Stimulated activated CD4-positive, alpha-beta T cell treated with anti-CD3 and anti-CD28 coated beads, Interleukin-12 subunit alpha, Interleukin-12 subunit beta, amount 100 ng/mL, for 24 hours (primary cell): ENCODE results near the gene CCDC27.

ENCODE experiments used
- DNase-seq, 2 experiments: peaks; one replicate each; pipeline ENCODE4 v3.0.0-alpha.2; 2020; ENCODE audit warnings: low read depth in 2 of 2

CCDC27 gene

DNA sequence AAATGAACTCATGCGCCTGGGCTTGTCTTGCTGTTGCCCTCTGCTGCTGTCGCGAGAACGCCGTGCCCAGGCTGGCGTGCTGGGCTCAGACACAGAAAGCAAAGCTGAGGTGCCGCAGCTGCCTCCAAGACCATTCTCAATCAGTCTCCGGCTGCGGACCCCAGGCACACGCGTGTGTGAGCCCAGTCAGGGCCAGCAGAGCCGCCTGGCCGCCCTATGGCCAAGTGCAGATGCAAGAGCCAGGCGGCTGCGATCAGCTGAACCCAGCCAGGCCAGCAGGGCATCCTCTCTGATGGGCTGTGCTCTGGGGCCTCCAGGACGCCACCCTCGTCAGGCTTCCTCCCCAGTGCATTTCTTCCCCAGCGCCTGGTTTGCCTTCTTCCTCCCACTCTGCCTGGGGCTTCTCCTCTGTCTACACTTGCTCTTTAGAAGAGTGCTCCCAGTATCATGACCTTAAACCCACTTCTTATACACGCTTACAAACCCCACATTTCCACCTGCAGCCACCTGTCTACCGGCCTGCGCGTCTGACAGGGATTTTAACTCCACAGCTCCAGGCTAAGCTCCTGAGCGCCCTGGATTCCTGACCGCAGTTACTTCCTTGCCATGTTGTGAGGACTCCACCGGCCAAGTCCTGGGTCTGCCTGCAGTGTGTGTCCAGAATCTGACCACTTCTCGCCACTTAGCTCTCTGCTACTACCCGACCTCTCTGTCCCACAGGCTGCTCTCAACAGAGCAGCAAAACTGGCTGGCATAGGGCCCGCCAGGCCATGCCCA, 65.8 kb downstream of the CCDC27 start:
- no peak for DNase-seq

DNA sequence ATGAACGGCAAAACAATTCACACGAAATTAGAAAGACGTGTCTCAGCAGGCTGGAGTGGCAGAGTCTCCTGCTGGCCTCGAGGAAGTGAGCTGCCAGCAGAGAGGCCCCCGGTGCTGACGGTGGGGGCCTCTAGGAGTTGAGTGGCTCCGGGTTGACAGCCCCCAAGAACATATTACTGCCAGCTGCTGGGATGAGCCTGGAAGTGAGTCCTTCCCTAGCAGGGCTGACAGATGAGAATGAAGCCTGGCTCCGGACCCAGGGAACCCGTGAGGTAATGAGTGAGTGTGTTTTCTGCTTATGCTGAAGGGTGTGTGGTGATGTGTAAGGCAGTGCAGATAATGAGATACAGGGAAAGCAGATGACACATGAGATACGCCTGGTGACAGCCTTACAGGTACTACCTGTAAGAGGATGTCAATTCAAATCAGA, 67.5 kb downstream of the CCDC27 start:
- no peak for DNase-seq

DNA sequence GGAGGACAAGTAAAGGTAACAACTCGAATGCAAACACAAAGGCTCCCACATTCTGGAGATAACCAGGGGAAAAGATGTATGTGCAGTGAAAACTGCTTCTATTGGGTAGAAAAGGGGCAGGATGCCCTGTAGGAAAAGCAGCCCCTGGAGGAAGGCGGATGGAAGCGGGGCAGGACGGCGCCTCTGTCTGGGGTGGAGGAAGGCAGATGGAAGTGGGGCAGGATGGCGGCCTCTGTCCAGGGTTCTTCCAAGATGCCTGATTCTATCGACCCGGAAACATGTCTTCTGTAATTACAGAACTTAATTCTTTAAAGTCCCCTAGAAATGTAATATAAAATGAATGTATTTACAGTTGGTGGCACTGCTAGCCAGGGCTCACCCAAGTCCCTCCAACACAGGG, 68.1 kb downstream of the CCDC27 start:
- DNase-seq: no peak

DNA sequence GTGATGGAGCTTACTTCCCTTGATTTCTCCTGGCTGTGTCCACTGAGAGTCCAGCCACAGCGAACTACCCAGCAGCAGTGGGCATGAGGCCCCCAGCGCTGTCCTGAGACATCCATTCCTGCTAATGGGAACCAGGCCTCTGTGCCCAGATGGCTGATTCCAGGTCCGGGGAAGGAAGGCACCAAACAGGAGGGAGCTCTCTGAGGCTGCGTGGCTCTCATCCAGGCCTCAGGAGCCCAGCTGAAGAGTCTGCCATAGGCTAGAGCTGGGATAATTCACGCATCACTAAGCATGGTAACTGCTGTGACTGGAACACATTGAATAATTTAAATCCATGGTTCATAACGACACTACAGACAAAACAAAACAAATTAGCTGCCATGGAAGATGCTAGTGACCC, 68.8 kb downstream of the CCDC27 start:
- no peak for DNase-seq
